GM19324 (cell line): ENCODE measurements around the gene DLL4.
"Not testable (repeated sequence)": the region's sequence is repeated elsewhere in the genome, so short reads cannot be mapped to it uniquely, and the experiment has no call there.

Experiments used
- ATAC-seq: cut with Tn5 transposase; IDR thresholded peaks from one replicate; pipeline ENCODE4 v1.9.1; 2021; ENCODE audit warnings: mild to moderate bottlenecking, moderate library complexity; ENCODE audit not compliant: unreplicated experiment, low FRiP score

The DLL4 gene

GRCh38 chr15:40940296-40940801 lies 11.2 kb downstream of the DLL4 start:
- ATAC-seq, result no peak

GRCh38 chr15:40941068-40941527 lies 12.0 kb downstream of the DLL4 start:
- ATAC-seq, result no peak

GRCh38 chr15:40941528-40942336 lies 12.6 kb downstream of the DLL4 start:
- ATAC-seq, result peak; percentile 73

GRCh38 chr15:40942337-40942854 lies 13.3 kb downstream of the DLL4 start:
- ATAC-seq, result no peak

GRCh38 chr15:40942878-40943277 lies 13.7 kb downstream of the DLL4 start:
- no peak for ATAC-seq

GRCh38 chr15:40943764-40944365 lies 14.7 kb downstream of the DLL4 start:
- ATAC-seq, result no peak

- no peak for ATAC-seq
Measured at GRCh38 chr15:40944510-40945296, 15.6 kb downstream of the DLL4 start.

GRCh38 chr15:40948706-40949473 lies 19.8 kb downstream of the DLL4 start:
- no peak for ATAC-seq

GRCh38 chr15:40949756-40950207 lies 20.6 kb downstream of the DLL4 start:
- ATAC-seq, result no peak

- no peak for ATAC-seq
Measured at GRCh38 chr15:40951764-40952163, 22.6 kb downstream of the DLL4 start.

GRCh38 chr15:40952301-40952900 lies 23.3 kb downstream of the DLL4 start:
- ATAC-seq, result no peak

- ATAC-seq, result peak; percentile 93
Measured at GRCh38 chr15:40952901-40953712, 24.0 kb downstream of the DLL4 start, which contains the start of gene CHAC1. Gene CHAC1 (plus strand): TSS chr15:40953471. CDS start chr15:40953584, 113 bp downstream.

GRCh38 chr15:40953713-40954074 lies 24.6 kb downstream of the DLL4 start:
- no peak for ATAC-seq

- not testable (repeated sequence) for ATAC-seq
Measured at GRCh38 chr15:40954158-40954848, 25.2 kb downstream of the DLL4 start.

- no peak for ATAC-seq
Measured at GRCh38 chr15:40955141-40955903, 26.2 kb downstream of the DLL4 start.

- ATAC-seq, result no peak
Measured at GRCh38 chr15:40955930-40956540, 26.9 kb downstream of the DLL4 start.

- ATAC-seq, result no peak
Measured at GRCh38 chr15:40956541-40956982, 27.4 kb downstream of the DLL4 start.
